ENCODE measurements around the gene SLC30A3.

DNA sequence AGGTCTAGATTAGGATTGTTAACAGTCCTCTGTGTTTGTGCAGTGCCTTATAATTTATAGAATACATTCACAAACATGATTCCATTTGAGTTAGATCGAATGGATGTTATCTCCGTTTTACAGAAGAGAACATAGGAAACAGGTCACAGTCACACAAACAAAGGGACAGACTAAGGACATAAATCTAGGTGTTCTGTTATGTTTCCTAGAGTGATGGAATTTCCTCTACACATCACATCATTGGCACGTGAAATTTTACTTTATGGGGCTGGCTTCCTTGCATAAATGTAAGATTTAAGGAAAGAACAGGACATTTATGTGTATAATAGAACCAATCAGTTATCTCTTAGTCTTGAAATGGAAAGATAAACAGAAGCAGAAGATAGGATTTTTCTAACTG, 25.8 kb upstream of the SLC30A3 start:
- TF ChIP-seq POLR2AphosphoS5 (IDR thresholded peaks at IDR 0.05; ENCODE audit: borderline replicate concordance, low read depth, low read length) (no peak), FOXP2 (optimal IDR thresholded peaks at IDR 0.05; ENCODE audit: control extremely low read depth, extremely low read length, insufficient read depth) (no peak), EZH2 (IDR thresholded peaks at IDR 0.05) (no peak)
